ENCODE measurements around the gene OAT.
"Not testable (repeated sequence)": the region's sequence is repeated elsewhere in the genome, so short reads cannot be mapped to it uniquely, and the experiment has no call there.

OAT gene

DNA sequence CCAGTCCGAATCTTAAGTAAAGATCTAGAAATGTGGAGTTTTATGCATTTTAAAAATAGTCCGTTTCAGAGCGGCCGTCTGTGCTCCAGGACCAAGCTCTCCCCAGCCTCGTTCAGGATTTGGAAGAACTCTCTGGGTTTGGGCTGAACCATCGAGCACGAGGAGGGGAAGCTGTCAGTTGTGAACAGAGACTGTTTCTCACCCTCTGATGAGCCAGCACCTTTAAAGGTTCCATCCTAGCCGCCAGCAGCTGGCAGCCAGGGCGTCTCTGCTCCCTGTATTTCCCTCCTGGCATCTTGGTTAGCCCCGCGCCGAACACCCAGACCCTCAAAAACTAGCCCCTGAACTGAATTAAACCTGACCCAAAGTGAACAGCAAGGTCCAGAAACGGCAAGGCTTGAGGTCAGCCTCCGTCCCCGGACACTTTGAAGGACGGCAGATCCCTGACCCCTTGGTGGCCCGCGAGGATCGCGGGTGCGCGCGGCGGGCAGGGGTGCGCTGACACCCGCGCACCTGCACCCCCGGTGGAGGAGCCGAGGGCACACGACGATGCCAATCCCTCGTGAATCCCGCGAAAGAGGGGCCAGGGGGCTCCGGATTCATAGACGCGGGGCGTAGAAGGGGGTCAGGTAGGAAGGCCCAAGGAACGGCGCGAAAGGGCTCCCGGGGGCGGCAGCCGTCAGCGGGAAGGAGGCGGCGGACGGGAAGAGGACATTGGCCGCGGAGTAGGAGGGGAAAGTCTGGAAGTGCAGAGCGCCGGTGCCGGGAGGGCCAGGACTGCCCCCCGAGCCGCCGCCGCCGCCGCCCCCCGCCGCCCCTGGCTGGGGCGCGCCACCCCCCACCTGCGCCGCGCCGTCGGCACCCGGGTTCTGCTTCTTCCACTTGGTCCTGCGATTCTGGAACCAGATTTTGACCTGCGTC, 28.4 kb upstream of the OAT start:
- no peak for DNase-seq

GRCh38 chr10:124441694-124442093, 23.0 kb upstream of the OAT start:
- not testable (repeated sequence) for DNase-seq

DNA sequence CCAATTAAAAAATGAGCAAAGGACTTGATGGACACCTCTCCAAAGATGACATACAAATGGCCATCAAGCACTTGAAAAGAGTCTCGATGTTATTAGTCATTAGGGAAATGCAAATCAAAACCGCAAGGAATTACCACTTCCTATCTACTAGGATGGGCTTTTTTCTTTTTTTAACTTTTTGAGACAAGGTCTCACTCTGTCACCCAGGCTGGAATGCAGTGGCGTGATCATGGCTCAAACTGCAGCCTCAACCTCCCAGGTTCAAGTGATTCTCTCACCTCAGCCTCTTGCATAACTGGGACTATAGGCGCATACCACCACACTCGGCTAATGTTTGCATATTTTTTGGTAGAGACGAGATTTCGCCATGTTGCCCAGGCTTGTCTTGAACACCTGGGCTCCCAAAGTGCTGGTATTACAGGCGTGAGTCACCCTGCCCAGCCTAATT, 17.5 kb upstream of the OAT start:
- no peak for DNase-seq

DNA sequence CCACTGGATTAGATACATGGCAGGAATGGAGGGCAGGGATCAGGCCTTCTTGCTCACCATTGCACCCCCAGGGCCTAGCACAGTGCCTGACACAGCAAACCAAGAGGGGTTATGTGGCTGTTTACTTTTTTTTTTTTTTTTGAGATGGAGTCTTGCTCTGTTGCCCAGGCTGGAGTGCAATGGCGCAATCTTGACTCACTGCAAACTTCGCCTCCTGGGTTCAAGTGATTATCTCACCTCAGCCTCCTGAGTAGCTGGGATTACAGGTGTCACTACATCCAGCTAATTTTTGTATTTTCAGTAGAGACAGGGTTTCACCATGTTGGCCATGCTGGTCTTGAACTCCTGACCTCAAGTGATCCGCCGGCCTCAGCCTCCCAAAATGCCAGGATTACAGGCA, 17.0 kb upstream of the OAT start:
- DNase-seq, result not testable (repeated sequence)

GRCh38 chr10:124433461-124433860, 14.7 kb upstream of the OAT start:
- no peak for DNase-seq

DNA sequence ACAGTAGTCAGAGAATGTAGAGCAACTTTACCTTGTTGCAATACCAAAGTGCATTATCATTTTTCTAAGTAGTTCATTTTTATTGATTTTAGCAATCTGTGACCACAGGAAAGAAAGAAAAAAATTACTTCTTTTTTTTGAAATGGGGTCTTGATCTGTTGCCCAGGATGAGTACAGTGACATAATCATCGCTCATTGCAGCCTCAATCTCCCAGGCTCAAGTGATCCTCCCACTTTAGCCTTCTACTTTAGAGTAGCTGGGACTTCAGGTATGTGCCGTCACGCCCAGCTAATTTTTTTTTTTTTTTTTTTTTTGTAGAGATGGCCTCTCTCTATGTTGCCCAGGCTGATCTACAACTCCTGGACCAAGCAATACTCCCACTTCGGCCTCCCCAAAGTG, 11.4 kb upstream of the OAT start:
- DNase-seq, result no peak

GRCh38 chr10:124429576-124429975, 10.9 kb upstream of the OAT start:
- DNase-seq, result no peak

DNA sequence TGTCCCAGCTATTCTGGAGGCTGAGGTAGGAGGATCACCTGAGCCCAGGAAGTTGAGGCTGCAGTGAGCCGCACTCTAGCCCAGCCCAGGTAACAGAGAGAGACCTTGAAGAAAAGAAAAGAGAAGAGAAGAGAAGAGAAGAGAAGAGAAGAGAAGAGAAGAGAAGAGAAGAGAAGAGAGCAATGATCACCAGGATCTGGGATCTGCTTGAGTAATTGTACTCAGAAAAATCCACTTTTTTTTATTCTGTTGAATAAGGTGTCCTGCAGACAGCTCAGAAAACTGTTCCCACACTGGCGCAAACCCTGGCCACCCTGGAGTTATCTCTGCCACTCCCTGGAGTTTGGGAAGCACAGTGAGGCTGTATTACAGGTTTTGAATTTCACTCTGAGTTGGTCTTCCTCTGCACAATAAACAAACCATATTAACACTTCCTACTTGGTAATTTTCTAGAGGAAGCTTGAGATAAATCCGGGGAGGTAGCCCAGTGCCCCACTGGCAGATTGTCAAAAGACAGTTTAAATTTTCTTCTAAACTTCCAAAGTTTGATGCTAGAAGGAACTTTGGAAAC, 9.6 kb upstream of the OAT start:
- no peak for DNase-seq

- DNase-seq, result no peak
These were observed 6.7 kb upstream of the OAT start for GRCh38 chr10:124425227-124425962.

DNA sequence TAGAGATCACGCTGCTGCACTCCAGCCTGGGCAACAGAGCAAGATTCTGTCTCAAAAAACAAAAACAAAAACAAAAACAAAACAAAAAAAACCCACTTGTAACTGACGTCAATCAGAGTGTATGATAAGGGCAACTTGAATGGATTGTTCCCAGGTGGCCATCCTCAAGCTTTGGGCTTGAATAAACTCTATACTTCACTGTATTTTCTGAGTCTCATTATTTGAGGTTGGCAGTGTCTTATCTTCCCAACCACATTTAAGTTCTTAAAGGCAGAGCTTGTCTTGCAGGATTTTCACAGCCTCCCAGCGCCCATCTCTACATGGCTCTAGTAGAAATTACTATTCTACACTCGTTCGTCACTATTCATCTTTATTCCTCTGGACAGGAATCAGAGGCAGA, 5.1 kb upstream of the OAT start:
- DNase-seq, result no peak

DNA sequence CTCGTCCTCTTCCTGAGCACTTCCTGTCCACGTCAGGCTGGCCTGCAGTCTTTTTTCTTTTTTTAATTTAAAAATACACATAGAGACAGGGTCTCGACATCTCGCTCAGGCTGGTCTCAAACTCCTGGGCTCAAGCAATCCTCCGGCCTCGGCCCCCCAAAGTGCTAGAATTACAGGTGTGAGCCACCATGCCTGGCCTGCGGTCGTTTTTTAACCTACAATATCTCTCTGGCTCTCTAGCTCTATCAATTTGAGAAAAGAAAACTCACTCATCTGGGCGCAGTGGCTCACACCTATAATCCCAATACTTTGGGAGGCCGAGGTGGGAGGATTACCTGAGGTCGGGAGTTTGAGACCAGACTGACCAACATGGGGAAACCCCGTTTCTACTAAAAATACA, 4.0 kb upstream of the OAT start:
- DNase-seq, result no peak

- DNase-seq, result no peak
These were observed 1.5 kb upstream of the OAT start for GRCh38 chr10:124420254-124420653.

DNA sequence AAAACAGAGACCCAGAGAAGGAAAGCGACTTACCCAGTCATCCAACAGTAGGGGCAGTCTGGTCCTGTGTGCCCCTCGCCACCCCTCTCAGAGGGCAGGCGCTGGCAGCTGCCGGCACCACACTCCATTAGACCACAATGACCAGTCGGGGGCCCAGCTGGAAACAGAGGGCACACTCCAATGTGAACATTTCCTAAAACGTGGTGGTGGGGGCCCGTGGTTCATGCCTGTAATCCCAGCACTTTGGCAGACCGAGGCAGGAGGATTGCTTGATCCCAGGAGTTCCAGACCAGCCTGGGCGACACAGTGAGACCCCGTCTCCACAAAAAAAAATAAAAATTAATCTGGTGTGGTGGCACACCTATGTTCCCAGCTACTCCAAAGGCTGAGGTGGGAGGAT, 912 bp upstream of the OAT start:
- no peak for DNase-seq

DNA sequence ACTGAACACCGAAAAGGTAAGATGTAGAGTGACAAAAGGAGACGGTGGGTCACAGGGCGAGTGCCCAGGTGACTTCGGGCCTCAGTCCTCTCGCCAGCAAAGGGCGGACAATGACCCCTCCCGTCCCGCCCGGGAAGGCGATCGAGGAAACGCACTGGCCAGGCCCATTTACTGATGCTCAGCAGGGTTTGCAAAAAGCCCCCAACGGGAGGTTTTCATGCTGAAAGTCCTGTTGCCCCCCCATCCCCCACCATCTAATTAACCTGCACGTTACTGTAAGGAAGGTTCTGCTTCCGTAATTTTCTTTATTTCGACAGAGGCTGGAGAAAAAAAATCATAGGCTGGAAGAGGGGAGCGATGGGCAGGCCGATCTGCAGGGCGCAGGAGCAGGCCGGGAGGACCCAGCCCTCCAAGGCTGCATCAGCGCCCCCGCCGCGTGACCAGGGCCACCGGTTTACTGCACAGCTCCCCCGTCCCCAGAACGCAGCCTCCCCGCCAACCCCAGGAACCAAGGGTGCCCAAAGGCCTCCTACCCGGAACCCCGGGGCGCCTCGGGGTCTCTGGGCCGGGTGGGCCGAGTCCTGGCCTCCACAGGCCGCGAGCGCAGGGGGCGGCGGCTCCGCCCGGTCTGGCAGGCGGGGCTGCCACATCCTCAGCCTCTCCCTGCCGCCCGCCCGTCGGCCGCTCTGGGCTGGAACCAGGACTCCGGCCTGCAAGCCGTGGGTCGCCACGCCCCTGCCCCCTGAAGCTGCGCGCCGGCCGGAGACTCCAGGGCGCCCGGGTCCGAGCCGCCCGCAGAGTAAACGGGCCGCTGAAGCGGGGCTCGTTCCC, 613 bp downstream of the OAT start:
- DNase-seq, result peak; percentile 45 to 53

DNA sequence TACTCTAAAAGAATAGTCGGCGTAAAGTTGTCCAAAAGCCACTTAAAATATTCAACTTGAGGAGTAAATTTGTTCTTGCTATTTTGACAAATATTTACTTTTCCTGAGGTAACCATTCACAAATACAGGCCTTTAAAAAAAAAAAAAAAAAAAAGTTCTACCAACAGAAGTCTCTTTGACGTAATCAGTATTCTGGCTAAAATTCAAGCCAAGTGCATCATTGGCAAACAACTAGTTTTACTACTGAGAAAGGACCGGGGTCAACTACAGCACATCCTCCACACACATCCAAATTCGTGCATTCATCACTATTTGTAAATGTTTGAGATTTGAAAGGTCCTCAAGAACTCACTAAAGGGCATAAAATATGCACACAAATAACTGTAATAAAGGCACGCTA, 2.0 kb downstream of the OAT start:
- peak in 1 of 2 donors; percentile 23 for DNase-seq

- DNase-seq, result no peak
These were observed 3.5 kb downstream of the OAT start for GRCh38 chr10:124415210-124415609.

DNA sequence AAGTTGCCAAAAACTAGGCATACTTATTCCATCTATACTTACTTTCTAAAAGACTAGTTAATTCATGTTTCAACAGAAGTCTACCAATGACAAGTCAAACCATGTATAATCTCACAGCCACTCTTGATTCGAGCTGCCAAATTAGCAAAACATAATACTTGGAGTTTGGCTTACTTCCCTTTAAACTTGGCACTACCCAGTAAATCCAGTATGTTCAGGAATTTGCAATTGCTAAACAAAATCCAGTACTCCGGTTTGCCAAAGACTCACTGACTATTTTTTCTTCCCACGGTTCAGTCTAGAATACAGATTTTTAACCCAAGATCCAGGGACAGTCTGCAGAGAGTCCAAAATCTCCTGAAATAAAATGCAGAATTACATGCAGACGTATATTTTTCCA, 4.6 kb downstream of the OAT start:
- DNase-seq, result peak in 1 of 2 donors; percentile 70

GRCh38 chr10:124409696-124410095, 9.0 kb downstream of the OAT start:
- DNase-seq, result no peak

- DNase-seq, result no peak
These were observed 10.4 kb downstream of the OAT start for GRCh38 chr10:124408357-124408756.

DNA sequence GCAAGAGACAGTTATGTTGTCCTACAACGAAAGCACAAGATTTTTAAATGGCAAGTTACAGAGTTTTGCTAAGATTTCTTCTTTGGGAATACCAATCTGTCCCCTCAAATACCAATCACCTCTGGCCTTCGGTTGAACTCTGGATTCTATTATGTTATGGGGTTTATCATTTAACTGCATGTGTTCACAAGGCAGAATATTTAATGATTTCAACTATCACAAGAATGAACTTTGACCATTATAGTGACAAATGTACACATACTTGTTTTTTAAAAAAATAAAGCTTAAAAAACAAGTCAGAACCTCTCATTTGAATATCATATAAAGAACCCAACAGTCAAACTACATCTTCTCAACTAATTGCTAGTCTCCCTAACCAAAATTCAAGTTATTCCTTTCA, 11.3 kb downstream of the OAT start:
- no peak for DNase-seq

DNA sequence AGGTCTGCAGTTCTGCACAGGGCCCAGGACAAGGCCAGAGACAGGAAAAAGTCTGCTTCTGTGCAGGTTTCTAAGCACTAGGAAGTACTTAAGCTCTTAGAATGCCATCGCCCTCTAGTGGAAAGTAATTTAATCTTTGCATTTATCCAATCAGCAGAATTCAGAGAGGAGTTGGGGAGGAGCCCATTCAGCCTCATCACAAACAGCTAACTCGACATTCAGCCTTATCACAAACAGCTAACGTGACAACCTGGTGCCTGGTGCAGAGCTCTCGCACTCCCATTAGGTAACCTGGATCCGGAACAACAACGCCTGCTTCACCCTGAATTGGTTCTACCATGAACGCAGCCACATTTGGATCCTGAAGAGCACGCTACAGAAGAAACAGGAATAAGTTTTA, 15.2 kb downstream of the OAT start:
- peak in 1 of 2 donors; percentile 78 for DNase-seq

DNA sequence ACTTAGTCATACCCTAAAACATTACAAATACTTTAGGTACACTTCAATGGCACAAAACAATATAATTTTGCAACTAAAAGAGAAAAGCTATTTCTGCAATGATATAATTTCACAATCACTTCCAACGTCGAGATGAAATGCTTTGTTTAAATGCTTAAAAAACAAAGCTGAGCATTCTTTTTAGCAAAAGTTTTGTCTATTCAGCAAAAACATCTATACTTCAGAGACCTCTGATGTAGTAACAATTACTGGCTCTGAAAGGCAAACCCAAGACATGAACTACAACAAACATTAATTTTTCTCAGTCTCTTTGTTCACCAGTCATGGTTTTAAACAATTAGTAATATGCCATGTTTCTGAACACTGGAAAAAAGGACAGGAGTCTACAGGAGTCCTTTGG, 16.4 kb downstream of the OAT start:
- no peak for DNase-seq

DNA sequence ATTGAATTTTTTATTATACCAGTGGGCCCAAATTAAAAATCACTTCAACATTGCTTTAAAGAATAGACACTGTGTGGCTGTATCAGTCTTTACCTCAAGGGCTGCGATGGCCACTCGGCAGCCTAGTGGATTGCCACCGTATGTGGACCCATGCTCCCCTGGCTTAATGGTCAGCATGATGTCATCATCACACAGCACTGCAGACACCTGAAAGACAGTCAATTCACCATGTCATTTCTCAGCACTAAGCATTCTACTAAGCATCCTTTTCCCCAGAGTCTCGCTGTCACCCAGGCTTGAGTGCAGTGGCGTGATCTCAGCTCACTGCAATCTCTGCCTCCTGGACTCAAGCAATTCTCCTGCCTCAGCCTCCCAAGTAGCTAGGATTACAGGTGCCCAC, 17.1 kb downstream of the OAT start:
- no peak for DNase-seq
